ENCODE measurements around the gene GTPBP3. TPM values are rescaled to one million over a fixed set of nuclear protein-coding genes. Genes with fewer than 3 reads are reported as not detected.
A peak's percentile ranks its signal among the peaks of the same experiment; 100 is the strongest.

GTPBP3 gene
- total RNA-seq, 1 donor from 2014 or later, result 45.0 TPM

DNA sequence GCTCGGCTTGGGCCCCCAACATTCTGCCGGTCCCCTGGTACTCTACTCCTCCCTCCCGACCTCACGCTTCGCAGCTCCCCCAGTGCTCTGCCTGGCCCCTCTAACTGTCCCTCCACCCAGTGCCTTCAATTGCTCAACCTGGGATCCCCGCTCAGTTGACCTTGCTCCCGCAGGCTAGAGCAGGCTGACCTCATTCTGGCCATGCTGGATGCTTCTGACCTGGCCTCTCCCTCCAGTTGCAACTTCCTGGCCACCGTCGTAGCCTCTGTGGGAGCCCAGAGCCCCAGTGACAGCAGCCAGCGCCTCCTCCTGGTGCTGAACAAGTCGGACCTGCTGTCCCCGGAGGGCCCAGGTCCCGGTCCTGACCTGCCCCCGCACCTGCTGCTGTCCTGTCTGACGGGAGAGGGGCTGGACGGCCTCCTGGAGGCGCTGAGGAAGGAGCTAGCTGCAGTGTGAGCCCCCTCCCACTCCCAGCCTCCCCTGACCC is 3.6 kb downstream of the GTPBP3 start:
- Mint-ChIP-seq H3K4me1 (peaks cover 10% of the 10 kb centered on the region), H3K27me3 (ENCODE audit: low read depth) (no peaks in the 10 kb centered on the region), H3K9me3 (no peaks in the 10 kb centered on the region), H3K36me3 (no peaks in the 10 kb centered on the region), H3K4me3 (no peak overlapping the region), H3K27ac (no peak overlapping the region)
- DNase-seq (ENCODE audit: low spot score in 2 of 2, unreplicated experiment in 2 of 2), result no peak
- TF ChIP-seq CTCF (IDR thresholded peaks at IDR 0.05; ENCODE audit: unreplicated experiment), result no peak

DNA sequence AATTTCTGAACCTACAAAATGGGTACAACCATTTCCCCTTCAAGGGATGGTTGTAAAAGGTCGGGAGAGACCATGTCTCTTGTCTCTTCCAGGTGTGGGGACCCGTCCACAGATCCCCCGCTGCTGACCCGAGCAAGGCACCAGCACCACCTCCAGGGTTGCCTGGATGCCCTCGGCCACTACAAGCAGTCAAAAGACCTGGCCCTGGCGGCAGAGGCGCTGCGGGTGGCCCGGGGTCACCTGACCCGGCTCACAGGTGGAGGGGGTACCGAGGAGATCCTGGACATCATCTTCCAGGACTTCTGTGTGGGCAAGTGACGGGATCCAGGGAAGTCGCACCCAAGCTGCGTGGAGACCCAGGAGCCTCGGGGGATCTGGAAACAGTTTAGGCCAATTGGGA is 4.0 kb downstream of the GTPBP3 start:
- peaks cover 8% of the 10 kb centered on the region for H3K4me1 Mint-ChIP-seq
- H3K27me3 Mint-ChIP-seq (ENCODE audit: low read depth), result no peaks in the 10 kb centered on the region
- no peaks in the 10 kb centered on the region for H3K9me3 Mint-ChIP-seq
- H3K4me3 Mint-ChIP-seq, result no peak overlapping the region
- H3K36me3 Mint-ChIP-seq, result no peaks in the 10 kb centered on the region
- no peak for DNase-seq (ENCODE audit: low spot score in 2 of 2, unreplicated experiment in 2 of 2)
- H3K27ac Mint-ChIP-seq, result no peak overlapping the region
- no peak for TF ChIP-seq CTCF (IDR thresholded peaks at IDR 0.05; ENCODE audit: unreplicated experiment)

DNA sequence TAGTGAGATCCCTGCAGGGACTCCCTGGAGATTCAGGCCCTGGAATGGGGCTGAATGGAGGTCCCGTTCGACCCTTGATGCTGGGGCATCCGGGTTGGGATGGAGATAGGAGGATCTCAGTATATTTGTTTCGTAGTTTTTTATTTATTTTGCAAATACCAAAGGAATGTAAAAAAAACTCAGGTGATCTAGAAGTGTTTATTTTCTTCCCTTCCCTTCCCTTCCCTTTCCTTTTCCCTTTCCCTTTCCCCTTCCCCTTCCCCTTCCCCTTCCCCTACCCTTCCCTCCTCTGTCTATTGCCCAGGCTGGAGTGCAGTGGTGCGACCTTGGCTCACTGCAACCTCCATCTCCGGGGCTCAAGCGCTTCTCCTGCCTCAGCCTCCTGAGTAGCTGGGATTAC is 4.5 kb downstream of the GTPBP3 start:
- Mint-ChIP-seq H3K4me1 (peaks cover 8% of the 10 kb centered on the region), H3K27me3 (ENCODE audit: low read depth) (no peaks in the 10 kb centered on the region), H3K36me3 (no peaks in the 10 kb centered on the region), H3K4me3 (no peak overlapping the region), H3K9me3 (no peaks in the 10 kb centered on the region), H3K27ac (no peak overlapping the region)
- TF ChIP-seq CTCF (IDR thresholded peaks at IDR 0.05; ENCODE audit: unreplicated experiment), result no peak
- no peak for DNase-seq (ENCODE audit: low spot score in 2 of 2, unreplicated experiment in 2 of 2)

DNA sequence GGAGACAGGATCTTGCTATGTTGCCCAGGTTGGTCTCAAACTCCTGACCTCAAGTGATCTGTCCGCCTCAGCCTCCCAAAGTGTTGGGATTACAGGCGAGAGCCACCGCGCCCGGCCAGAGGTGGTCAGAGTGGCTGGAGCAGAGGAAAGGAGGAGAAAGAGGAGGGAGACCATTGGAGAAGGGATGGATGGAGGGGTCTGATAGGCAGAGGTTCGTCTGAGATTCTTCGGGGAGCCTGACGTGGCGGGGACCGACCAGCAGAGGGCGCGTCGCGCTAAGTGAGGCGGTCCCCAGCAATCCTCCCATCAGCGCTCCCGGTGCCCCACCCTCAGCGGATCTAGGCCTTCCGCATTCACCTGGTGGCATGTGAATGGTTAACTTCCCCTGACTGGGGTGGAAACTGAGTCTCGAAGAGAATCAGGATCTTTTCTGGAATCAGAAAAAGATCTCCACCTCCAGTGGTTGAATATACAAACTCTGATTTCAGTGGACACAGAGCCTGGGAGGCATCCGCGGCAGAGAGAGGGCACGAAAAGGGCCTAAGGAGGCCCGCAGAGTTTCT is 8.8 kb downstream of the GTPBP3 start:
- Mint-ChIP-seq H3K4me3 (no peak overlapping the region), H3K4me1 (peaks cover 4% of the 10 kb centered on the region), H3K9me3 (no peaks in the 10 kb centered on the region), H3K27me3 (ENCODE audit: low read depth) (peaks cover 6% of the 10 kb centered on the region), H3K27ac (no peak overlapping the region), H3K36me3 (no peaks in the 10 kb centered on the region)
- peak in 1 of 2 experiments; percentile 91 for DNase-seq (ENCODE audit: low spot score in 2 of 2, unreplicated experiment in 2 of 2)
- TF ChIP-seq CTCF (IDR thresholded peaks at IDR 0.05; ENCODE audit: unreplicated experiment), result peak; percentile 94

DNA sequence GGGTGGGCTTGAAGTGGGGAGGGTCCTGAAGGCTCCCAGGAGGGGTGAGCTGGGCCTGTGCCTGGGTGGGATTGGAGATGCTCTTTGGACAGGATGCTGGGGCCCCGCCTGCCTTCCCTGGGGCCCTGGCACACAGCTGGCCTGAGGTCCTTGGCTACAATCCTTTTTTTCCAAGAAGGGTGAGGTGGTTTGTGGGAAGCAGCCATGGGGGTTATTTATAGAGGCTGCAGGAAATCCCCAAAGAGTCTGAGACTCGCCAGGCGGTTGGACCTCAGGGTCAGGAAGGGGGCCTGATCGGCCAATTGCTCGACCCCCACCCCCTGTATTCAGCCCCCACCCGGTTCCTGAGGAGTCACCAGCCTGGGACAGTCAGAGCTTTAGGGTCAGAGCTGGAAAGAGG is 10.0 kb downstream of the GTPBP3 start:
- Mint-ChIP-seq H3K4me1 (peaks cover 4% of the 10 kb centered on the region), H3K27me3 (ENCODE audit: low read depth) (peaks cover 6% of the 10 kb centered on the region), H3K27ac (peak overlapping the region; percentile 8), H3K4me3 (no peak overlapping the region), H3K36me3 (no peaks in the 10 kb centered on the region), H3K9me3 (no peaks in the 10 kb centered on the region)
- TF ChIP-seq CTCF (IDR thresholded peaks at IDR 0.05; ENCODE audit: unreplicated experiment), result no peak
- no peak for DNase-seq (ENCODE audit: low spot score in 2 of 2, unreplicated experiment in 2 of 2)

DNA sequence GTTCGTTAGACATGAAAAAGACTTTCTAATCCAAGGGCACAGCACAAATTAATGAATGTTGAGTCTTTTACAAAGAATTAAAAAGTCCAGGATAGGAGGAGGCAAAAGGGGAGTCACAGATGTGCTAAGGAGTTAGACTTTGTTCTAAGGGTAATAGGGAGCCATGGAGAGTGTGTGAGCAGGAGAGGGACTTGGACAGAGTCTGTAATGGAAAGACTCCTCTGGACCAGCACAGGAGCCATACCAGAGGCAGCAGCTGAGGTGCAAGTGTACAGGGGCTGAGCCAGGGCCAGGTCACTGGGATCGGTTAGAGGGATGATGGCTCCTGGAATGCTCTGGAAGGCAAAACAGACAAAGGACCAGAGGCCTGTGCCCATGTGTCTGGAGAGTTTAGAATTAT is 10.5 kb downstream of the GTPBP3 start:
- DNase-seq (ENCODE audit: low spot score in 2 of 2, unreplicated experiment in 2 of 2), result no peak
- no peak overlapping the region for H3K27ac Mint-ChIP-seq
- no peaks in the 10 kb centered on the region for H3K9me3 Mint-ChIP-seq
- H3K27me3 Mint-ChIP-seq (ENCODE audit: low read depth), result peaks cover 8% of the 10 kb centered on the region
- H3K4me1 Mint-ChIP-seq, result peaks cover 4% of the 10 kb centered on the region
- no peaks in the 10 kb centered on the region for H3K36me3 Mint-ChIP-seq
- no peak overlapping the region for H3K4me3 Mint-ChIP-seq
- TF ChIP-seq CTCF (IDR thresholded peaks at IDR 0.05; ENCODE audit: unreplicated experiment), result no peak

All from mesothelial cell of epicardium (in vitro differentiated cells).